GM11168 (cell line): Measurements from ENCODE around the gene SSTR3.
"Not testable (repeated sequence)": the region's sequence is repeated elsewhere in the genome, so short reads cannot be mapped to it uniquely, and the experiment has no call there.

Experiments used
- in situ Hi-C: fragments of 300-500 bp; cut with MboI; formaldehyde crosslinking; loops from one replicate; pipeline ENCODE4 v1.12.0; 2022; ENCODE audit warnings: low sequenced_read_pairs; ENCODE audit not compliant: unreplicated experiment

Gene SSTR3

DNA sequence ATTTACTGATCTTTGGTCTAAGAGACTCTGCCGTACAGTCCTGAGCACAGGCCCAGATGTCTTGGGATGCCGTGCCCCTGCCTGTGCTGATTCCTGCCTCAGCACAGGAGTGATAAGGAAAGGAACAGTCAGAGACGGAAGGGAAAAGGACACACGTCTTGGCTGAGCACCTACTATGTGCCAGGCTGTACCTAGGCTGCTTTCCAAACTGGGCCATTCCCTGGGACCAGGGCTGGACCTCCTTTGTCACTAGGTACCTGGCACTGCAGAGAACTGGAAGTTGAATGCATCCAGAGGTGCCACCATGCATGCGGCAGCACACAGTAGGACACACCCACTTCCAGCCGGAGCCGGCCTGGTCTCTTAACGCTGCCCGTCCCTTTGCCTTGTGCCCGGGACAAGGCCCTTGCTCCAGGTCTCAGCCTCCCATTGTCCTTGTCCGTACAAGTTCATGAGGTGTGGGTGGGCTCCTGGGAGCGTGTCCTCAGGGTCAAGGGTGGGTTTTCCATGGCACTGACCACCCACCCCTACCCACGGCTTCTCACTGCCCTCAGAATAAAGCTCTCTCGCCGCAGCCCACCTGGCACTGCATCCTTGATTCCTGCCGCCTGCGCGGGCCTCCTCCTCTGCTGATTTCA is 1.1 kb upstream of the SSTR3 start:
- in situ Hi-C loops: no loop called here

- in situ Hi-C loops: no loop called here
These were observed 457 bp downstream of the SSTR3 start for GRCh38 chr22:37211866-37212173.

GRCh38 chr22:37211075-37211865 is 1.0 kb downstream of the SSTR3 start:
- in situ Hi-C loops: no loop called here

- in situ Hi-C loops: no loop called here
These were observed 2.1 kb downstream of the SSTR3 start for GRCh38 chr22:37210041-37210803.

- in situ Hi-C loops: no loop called here
These were observed 3.0 kb downstream of the SSTR3 start for GRCh38 chr22:37209140-37209845.

- in situ Hi-C loops: no loop called here
These were observed 3.7 kb downstream of the SSTR3 start for GRCh38 chr22:37208401-37209139.

- in situ Hi-C loops: no loop called here
These were observed 4.3 kb downstream of the SSTR3 start for GRCh38 chr22:37207981-37208380.

DNA sequence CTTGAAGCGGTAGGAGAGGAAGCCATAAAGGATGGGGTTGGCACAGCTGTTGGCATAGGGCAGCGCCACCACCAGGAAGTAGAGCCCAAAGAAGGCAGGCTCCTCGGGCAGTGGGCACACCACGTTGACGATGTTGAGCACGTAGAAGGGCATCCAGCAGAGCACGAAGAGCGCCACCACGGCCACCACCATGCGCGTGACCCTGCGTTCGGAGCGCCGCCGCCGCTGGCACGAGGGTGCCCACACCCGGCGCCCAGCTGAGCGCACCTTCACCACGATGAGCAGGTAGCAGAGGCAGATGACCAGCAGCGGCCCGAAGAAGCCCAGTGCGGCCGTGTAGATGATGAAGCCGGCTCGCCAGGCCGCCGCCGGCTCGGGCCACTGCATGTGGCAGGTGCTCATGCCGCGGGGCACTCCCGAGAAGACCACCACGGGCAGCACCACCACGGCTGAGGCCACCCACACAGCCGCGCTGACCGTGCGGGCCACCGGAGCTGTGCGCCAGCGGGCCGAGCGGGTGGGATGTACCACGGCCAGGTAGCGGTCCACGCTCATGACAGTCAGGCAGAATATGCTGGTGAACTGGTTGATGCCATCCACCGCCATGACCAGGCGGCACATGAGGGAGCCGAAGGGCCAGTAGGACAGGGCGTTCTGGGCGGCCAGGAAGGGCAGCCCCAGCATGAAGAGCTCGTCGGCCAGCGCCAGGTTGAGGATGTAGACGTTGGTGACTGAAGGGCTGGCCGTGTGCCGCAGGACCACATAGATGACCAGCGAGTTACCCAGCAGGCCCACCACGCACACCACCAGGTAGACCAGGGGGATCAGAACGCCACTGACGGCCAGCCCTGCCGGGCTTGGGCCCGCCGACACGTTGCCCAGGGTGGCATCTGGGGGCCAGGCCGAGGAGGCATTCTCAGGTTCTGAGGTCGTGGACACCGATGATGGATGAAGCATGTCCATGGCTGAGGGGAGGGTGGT is 5.1 kb downstream of the SSTR3 start:
- in situ Hi-C loops: no loop called here

- in situ Hi-C loops: no loop called here
These were observed 6.0 kb downstream of the SSTR3 start for GRCh38 chr22:37206118-37206840.

- in situ Hi-C loops: no loop called here
These were observed 7.2 kb downstream of the SSTR3 start for GRCh38 chr22:37205046-37205445.

DNA sequence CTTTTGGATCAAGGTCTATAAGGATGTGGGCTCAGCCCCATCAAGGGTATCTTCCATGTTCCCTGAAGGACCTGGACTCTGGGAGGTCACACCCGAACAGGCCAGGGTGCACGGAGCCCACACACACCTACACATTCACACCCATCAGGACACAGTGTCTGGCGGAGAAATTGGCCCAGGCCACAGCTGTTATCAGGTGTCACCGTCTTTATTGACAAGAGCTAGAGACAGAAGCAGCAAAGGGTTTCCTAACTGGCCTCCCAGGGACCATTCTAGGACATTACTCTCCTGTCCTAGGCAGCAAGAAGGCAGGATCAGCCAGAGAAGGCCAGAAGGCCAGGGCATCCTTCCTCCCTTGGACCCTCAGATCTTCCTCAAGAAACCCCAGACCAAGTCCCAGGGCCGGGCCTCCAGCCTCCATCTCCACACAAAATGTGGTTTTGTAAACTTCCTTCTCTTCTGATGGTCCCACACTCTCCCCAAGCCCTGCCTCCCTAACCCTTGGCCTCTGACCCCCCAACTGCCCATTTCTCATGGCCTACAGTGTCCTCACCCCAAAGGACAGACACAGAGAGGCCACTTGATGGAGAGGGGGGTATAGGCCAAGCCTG is 8.1 kb downstream of the SSTR3 start:
- in situ Hi-C loops: no loop called here

DNA sequence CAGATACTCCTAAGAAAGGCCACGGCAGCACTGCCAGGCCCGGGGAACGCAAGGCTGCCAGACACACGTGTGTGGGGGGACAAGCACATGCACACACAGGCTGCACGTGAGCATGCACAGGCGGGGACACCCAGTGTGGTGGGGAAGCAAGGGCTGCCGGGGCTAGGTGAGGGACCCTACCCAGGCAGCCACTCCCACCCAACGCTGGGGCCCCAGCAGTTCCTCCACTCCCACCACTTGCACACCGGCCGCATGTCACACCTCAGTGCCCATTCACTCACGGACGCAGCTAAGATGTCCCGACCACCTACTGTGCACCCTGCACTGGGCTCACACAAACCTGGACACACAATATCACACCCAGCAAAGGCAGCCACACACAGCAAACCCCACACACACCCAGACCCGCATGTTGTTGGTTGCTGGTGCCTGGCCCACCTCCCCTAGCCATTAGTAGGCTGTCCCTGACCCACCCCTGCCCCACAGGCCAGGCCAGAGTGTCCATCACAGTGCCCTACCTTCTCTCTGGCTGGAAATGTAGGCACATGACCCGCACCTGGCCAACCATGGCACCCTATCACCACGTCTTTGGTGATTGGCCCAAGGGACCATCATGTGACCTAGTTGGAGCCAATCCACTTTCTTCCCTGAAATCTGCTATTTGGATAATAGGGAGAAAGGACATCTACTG is 8.8 kb downstream of the SSTR3 start:
- in situ Hi-C loops: no loop called here

GRCh38 chr22:37202716-37203115 is 9.6 kb downstream of the SSTR3 start:
- in situ Hi-C loops: no loop called here

- in situ Hi-C loops: no loop called here
These were observed 10.2 kb downstream of the SSTR3 start for GRCh38 chr22:37202001-37202555.

GRCh38 chr22:37201443-37201820 is 10.8 kb downstream of the SSTR3 start:
- in situ Hi-C loops: not testable (repeated sequence)

DNA sequence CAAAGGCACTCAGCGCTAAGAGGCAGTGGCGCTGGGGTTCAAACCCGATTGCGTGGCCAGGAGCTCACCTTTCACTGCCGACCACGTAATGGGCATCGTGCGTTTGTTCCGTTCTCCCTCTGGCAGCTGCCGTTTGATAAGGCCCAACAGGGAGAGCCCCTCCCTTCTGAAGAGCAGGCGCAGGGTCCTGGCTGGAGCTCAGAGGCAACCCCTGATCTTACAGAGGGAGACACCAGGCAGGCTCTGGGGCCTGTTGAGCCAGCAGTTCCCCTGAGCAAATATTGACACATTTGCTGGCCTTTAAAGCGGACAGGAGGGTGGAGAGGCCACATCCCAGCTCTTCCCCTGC is 12.5 kb downstream of the SSTR3 start:
- in situ Hi-C loops: no loop called here

DNA sequence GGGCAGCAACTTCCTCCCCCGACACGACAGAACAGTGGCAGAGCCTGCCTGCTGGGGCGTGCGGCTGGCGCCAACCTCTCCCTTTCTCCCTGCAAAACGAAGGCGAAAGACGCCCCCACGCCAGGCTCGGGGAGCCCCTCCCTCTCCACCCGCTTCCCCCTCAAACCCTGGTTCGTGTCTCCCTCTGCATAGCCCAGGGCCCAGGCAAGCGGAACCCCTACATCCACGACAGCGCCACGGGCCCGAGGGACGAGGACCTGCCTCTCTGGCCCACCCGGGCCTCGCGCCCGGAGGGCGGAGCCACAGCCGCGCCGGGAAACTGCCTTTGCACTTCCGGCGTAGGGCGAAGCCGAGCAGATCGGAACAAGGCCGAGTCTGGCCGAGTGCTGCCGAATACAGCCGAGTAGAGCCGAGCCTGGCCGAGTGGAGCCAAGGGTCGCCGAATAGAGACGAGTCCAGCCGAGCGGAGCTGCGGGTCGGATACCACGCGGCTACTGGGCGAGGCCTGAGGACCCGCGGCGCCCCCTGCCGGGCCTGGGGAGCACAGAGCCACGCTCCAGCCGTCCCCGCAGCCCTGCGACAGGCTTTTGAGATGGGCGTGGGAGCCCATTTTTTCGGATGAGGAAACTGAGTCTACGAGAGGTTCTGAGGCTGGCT is 13.0 kb downstream of the SSTR3 start:
- in situ Hi-C loops: no loop called here
